SH-SY5Y (cell line): Measurements from ENCODE around the gene ATP9B.

Experiments used
- GATA2 ChIP-seq: IDR thresholded peaks from 2 replicates; pipeline ENCODE4 v1.6.1; 2011; ENCODE audit warnings: mild to moderate bottlenecking, low read depth, low read length
- GATA3 ChIP-seq: IDR thresholded peaks from 2 replicates; pipeline ENCODE4 v1.6.1; 2011; ENCODE audit warnings: low read depth, mild to moderate bottlenecking, low read length, moderate library complexity

- TF ChIP-seq GATA2 (no peak), GATA3 (no peak)
Measured at GRCh38 chr18:79275992-79276391, 206.8 kb downstream of the ATP9B start.
